Eye (tissue), 1 donor: Measurements from ENCODE around the gene DENND1A.
A peak's percentile ranks its signal among the peaks of the same experiment; 100 is the strongest.

Experiments
- DNase-seq: peaks from one replicate; pipeline ENCODE4 v3.0.0-alpha.2; 2015

The DENND1A gene

DNA sequence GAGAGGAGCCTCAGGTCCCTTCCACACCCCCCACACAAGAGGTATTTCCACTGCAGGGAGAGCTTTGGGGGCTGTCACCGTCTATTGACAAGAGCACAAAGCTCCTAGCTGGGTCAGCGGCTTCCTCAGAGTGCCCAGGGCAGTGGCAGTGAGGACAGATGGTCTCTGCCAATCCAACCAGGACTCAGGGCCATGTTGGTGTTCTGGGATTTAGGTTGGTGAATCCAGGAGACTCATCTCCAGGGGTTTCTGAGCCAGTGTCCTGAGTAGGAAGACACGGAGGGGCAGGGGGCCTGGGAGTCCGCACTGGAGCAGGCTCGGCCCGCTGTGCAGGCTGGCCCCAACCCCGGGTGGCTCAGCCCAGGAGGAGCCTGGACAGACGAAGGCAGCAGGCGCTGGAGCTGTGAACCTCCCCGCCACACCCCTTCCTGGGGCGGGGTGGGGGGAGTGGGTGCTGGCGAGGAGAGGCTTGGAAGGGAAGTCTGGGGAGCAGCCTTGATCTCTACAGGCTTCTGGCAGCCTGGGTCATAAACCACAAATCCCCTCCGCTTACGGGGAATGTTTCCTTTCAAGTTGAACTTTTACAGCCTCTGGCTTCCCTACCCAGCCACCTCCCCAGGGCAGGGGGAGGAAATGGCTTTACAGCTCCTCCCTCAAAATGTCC is 554.3 kb downstream of the DENND1A start:
- peak; percentile 68 for DNase-seq

DNA sequence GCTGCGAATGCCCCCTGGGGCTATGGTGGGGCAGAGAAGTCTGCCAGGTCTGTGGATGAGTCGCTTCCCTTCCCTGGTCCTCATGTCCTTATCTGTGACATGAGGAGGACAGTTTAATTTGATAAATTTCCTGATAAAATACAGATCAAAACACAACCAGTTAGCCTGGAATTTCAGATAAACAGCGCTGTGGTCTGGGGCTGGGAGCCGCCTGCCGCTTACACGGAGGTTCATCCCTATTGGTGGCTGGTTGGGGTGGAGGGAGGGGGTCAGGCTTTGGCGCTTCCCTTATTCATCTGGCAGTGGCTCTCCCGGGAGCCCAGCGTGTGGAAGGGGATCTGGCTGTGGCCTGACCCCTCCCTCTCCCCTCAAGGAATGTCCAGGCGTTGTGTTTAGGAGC is 556.0 kb downstream of the DENND1A start:
- peak; percentile 88 for DNase-seq

DNA sequence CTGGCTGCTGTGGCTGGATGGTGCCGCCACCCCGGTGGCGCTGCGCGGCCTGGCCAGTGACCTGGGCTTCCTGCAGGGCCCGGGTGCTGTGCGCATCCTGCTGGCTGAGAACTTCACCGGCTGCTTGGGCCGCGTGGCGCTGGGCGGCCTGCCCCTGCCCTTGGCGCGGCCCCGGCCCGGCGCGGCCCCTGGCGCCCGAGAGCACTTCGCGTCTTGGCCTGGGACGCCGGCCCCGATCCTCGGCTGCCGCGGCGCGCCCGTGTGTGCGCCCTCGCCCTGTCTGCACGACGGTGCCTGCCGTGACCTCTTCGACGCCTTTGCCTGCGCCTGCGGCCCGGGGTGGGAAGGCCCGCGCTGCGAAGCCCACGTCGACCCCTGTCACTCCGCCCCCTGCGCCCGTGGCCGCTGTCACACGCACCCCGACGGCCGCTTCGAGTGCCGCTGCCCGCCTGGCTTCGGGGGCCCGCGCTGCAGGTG is 556.4 kb downstream of the DENND1A start:
- peak; percentile 48 for DNase-seq

DNA sequence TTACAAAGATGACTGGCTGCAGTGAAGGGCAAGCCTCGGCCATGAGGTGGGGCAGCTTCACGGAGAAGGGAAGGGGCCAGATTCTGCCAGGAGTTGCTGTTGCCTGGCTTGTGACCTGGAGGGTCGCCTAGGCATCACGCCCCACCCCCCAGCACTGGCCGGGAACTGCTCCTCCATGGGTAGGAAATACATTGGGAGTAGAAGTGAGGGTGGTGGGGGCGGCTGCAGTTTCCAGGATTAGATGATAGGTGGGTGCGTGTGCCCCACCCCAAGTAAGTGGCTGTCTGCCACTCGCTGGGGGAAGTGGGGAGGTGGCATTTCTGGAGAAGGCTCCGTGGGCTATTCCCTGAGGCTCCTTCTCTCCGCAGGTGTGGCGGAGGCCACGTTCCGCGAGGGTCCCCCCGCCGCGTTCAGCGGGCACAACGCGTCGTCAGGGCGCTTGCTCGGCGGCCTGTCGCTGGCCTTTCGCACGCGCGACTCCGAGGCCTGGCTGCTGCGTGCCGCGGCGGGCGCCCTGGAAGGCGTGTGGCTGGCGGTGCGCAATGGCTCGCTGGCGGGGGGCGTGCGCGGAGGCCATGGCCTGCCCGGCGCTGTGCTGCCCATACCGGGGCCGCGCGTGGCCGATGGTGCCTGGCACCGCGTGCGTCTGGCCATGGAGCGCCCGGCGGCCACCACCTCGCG is 557.0 kb downstream of the DENND1A start:
- no peak for DNase-seq

DNA sequence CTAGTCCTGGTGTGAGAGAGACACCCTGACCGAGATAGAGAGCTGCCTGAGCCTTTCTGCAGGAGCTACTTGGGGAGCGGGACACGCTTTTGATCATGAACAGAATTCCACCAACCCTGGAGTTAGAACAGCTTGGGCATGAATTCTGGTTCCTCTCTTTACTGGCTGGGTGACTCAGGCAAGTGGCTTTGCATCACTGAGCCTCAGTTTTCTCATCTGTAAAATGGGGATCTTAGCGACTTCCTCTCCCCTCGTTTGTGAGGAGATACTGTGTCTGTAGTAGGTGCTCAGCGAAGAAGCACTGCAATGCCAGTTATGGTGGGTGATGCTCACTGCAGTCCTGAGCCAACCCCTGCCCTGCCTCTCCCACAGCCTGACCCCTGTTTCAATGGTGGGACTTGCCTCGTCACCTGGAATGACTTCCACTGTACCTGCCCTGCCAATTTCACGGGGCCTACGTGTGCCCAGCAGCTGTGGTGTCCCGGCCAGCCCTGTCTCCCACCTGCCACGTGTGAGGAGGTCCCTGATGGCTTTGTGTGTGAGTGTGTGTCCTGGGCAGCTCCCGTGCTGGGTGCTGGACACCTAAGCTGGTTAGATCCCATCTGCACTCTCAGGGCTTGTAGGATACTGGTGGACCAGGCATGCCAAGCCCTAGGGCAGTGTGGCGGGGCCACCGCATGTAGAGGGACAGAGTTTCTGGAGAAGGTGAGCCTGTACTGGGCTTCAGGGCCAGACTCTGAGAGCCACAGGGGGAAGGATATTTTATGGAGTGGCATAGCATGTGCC is 557.9 kb downstream of the DENND1A start:
- no peak for DNase-seq

DNA sequence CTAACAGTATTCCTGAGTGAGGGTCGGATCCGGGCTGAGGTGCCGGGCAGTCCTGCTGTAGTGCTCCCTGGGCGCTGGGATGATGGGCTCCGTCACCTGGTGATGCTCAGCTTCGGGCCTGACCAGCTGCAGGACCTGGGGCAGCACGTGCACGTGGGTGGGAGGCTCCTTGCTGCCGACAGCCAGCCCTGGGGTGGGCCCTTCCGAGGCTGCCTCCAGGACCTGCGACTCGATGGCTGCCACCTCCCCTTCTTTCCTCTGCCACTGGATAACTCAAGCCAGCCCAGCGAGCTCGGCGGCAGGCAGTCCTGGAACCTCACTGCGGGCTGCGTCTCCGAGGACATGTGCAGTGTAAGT is 558.7 kb downstream of the DENND1A start:
- no peak for DNase-seq

DNA sequence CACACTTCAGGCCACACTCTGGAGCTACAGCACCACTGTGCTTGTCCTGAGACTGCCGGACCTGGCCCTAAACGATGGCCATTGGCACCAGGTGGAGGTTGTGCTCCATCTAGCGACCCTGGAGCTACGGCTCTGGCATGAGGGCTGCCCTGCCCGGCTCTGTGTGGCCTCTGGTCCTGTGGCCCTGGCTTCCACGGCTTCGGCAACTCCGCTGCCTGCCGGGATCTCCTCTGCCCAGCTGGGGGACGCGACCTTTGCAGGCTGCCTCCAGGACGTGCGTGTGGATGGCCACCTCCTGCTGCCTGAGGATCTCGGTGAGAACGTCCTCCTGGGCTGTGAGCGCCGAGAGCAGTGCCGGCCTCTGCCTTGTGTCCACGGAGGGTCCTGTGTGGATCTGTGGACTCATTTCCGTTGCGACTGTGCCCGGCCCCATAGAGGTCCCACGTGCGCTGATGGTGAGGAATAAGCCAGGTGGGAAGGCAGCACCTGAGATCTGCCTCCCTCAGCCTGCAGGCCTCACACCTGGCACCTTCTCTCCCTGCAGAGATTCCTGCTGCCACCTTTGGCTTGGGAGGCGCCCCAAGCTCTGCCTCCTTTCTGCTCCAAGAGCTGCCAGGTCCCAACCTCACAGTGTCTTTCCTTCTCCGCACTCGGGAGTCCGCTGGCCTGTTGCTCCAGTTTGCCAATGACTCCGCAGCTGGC is 559.2 kb downstream of the DENND1A start:
- DNase-seq: no peak

DNA sequence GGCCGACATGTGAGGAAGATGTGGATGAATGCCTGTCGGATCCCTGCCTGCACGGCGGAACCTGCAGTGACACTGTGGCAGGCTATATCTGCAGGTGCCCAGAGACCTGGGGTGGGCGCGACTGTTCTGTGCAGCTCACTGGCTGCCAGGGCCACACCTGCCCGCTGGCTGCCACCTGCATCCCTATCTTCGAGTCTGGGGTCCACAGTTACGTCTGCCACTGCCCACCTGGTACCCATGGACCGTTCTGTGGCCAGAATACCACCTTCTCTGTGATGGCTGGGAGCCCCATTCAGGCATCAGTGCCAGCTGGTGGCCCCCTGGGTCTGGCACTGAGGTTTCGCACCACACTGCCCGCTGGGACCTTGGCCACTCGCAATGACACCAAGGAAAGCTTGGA is 559.8 kb downstream of the DENND1A start:
- DNase-seq: no peak

DNA sequence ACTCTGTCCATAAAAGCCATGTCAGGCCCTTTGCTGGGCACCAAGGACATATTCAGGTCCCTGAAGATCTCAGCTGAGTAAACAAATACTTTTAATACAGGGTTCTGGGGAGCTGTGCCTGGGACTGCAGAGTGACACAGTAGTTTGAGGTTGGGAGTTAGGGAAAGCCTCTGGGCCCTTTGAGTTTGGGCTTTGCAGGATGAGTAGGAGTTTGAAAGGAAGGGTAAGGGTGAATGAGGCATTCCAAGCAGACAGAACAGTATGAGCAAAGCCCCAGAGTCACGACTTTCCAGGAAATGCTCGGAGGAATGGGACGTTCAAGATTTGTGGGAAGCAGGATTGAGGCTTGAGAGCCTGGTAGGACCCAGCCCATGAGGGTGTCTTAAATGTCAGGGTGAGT is 560.6 kb downstream of the DENND1A start:
- no peak for DNase-seq

DNA sequence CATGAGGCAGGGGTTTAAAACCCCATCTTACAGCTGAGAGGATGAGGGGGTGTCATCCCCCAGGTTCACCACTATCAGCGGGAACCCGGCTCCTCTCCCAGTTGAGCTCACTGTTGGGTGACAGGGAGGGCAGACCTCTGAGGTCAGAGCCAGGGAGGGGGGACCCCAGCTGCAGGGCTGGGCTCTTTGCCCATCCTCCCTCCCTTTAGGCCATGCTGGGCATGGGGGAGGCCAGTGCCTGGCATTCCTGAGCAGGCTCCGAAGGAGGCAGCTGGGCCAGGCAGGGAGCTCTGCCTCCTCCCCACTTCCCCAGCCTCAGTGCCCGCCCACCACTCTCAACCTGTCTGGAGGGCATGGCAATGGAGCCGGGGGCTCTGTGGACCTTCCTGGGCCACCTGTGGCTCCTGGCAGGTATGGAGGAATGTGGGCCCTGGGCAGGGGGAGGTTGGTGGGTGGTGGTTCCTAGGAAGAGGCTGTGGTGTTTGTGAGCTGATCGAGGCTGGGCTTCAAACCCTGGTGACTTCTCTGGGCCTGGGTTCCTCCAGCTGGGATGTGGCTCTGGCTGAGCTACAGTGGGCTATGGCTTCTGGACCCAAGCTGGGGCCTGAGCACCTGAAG is 561.3 kb downstream of the DENND1A start:
- DNase-seq: no peak

DNA sequence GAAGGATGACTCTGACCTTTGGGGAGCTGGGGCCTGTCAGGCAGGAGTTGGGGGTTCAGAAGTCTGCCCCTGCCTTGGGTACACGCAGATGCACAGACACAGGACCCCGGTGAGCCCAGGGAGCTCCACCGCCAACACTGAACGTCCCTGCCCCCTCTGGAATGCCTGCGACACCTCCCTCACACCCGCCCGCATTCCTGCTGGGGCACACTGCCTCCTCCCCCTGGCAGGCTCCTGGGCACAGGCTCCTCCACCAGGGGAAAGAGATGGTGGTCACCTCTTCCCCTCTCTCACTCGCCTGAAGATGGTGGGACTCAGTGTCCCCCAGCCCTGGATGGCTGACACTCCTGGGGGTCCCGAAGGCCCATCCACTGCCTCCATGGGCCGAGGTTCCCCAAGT is 561.9 kb downstream of the DENND1A start:
- no peak for DNase-seq

DNA sequence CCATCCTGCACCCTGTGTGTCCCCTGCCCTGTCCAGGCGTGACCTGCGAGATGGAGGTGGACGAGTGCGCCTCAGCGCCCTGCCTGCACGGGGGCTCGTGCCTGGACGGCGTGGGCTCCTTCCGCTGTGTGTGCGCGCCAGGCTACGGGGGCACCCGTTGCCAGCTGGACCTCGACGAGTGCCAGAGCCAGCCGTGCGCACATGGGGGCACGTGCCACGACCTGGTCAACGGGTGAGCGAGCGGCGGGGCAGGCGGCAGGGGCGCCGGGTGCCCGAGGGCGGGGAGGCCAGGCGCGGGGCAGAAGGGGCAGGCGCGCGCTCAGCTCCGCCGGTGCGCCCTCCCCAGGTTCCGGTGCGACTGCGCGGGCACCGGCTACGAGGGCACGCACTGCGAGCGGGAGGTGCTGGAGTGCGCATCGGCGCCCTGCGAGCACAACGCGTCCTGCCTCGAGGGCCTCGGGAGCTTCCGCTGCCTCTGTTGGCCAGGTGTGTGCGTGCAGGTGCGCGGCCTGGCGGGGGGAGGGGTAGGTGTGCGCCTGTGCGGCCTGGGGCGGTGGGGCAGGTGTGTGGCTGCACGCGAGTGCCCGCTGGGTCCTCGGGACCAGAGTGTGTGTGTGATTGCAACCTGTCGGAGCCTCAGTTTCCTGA is 563.9 kb downstream of the DENND1A start:
- DNase-seq: no peak

DNA sequence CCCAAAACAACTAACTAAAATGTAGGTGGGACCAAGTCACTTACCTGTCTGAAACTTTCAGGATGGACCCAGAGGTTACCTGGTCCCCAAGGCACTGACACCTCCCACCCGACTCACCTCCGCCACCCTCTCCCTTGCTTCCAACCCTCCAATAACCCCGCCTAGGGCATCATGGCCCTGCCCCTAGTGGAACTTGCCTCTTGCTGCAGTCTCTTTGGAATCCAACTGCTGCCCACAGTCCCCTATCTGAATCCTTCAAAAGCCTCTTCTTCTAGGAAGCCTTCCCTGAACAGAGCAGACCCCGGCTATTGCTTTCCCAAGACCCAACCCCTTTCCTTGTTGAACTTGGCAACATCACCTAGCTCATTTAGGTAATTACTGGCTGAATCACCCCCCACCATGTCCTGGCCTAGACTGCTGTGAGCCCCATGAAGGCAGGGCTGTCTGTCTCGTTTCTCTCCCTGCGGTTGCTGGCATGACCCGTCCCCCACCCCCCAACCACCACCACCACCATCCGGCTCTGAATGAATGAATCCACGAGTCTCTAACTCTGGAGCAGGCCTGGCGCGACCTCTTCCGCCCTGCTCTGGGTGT is 564.5 kb downstream of the DENND1A start:
- DNase-seq: no peak

DNA sequence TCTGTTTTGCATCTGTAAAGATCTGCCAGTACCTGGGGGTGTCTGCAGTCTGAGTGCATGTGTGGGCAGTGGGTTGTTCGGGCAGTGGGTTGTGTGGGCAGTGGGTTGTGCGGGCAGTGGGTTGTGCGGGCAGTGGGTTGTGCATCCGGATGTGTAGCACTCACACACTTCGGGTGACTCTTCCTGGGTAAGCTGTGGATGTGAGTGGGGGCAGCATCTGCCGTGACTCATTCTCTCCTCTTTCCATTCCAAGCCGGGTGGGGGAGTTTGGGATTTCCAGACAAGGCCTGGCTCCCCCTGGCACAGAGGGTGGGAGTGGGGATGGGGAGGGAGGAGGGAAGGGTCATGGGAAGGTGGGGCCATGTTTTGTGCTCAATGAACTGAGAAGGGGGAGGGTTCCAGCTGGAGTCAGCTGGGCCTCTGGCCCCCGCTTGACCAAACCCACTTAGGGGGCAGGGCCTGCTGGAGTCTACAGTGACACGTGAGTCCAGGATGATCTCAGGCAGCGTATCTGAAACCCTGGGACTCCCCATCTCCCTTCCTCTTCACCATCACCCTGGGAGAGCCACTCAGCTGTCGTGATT is 565.6 kb downstream of the DENND1A start:
- peak; percentile 52 for DNase-seq

DNA sequence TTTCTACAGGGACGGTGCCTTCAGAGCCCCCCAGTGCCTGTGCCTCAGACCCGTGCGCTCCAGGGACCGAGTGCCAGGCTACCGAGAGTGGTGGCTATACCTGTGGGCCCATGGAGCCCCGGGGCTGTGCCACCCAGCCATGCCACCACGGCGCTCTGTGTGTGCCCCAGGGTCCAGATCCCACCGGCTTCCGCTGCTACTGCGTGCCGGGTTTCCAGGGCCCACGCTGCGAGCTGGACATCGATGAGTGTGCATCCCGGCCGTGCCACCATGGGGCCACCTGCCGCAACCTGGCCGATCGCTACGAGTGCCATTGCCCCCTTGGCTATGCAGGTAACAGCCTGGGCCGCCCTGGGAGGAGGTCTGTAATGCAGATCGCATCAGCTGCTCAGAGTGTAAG is 567.1 kb downstream of the DENND1A start:
- DNase-seq: no peak

DNA sequence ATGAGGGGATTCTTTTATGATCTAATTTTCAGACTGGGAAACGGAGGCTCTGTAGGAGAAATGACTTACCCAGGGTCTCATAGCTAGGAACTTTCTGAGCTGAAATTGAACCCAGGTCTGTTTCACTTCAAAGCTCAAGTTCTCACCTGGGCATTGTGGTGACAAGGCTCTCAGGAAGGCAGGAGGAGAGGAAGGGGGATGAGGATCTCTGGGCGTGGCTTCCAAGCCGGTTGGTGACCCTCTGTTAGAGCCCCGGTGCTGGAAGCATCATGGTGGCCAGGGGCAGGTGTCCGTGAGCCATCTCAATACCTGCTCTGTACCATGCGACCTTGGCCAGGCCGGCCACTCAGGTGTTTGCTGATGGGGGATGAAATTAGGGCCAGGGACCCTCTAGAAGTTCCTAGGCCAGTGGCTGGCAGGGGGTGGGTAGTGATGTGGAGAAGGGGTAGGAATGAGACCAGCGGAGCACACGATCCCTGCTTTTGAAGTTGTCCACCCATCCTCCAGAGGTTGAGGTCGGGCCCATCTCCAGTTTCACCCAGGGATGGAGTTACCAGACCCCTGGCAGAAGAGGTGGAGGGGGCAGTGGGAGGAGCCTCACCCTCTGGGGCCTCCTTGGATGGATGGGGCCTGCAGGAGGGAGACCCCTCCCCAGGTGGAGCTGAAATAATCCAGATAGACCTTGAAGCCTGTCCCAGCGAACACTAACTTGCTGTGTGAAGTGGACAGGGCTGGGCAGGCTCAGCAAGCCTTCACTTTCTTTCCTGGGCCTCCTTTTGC is 568.0 kb downstream of the DENND1A start:
- no peak for DNase-seq

DNA sequence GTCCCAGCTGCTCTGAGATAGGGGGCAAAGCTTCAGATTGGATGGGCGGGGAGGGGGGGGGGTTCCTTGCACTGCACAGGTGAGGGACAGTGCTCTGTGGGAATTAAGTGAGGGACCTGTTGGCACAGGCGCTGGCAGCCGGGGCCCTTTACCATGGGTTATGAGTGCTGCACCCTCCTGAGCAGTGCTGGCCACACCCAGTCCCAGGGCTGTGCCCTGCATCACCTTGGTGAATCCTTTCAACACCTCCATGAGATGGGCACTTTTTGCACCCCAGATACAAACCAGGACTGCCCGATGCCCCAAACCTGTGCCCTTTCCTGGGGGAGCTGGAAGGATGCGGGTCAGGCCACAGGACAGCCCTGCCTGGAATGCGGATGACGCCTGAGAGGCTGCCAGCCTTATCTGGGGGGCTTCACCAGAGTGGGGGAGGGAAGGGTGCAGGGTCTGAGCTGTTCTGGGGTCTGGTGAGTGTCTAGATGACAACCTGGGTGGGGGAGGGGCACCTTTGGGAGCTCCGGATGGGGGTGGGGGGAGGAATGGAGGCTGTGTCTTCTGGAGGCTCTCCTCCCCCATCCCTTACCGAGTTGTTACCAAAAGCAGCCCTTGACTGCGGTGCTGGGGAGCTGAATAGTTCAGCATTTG is 568.7 kb downstream of the DENND1A start:
- DNase-seq: no peak

DNA sequence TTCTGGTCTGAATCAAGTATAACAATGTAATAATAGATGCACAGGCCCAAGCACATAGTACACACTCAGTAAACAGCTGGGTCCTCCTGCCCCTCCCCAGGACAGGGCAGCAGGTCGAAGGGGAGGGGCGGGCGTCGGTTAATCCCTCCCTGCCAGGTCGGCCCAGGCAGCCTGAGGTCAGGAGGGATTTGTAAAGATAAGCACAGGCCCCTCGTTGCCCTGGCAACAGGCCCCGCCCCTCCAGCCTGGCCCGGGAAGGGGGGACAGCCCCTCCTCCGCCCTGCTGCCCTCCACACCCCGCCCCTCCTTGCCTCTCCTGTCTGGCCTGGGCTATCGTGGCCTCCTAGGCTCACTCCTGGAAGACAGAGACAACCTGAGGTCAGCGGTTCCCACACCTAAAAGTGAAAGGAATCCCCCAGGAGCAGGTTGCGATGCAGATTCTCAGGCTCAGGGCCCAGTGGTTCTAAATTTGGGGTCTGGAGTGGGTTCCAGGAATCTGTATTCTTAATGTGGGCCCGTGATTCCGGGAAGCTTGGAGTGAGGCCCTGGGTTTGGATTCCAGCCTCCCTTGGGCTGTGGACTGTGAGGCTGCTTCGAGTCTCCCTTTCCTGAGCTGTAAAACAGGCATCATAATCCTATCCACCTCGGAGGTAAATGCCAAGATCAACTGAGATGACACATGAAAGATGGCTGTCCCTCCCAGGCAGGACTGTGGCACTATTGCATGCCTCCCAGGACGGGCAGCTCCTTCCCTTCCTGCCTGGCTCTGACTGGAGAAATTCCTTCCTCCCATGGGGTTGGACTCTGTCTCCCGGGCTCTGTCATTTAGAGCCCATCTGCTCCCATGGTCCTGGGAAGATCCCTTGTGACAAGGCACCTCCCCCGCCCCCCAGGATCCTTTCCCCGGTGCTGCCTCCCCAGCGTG is 569.5 kb downstream of the DENND1A start:
- peak; percentile 96 for DNase-seq

DNA sequence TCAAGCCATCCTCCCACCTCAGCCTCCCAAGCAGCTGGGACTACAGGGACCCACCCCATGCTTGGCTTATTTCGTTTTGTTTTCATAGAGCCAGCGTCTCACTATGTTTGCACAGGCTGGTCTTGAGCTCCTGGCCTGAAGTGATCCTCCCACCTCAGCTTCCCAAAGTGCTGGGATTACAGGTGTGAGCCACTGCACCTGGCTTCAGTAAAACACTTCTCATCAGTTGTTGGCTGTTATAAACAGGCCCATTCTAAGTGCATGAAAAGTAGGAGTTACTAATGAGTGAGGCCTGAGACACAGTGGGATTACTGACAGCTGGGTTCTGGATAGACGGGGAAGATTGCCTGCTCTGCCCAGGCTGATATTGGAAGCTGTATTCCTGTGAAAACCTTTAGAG is 570.4 kb downstream of the DENND1A start:
- no peak for DNase-seq
